ENCODE data around the gene PTH2.

GRCh38 chr19:49458567-49458903 lies 35.3 kb upstream of the PTH2 start:
- TF ChIP-seq CTCF (conservative IDR thresholded peaks at IDR 0.05) (no peak), EZH2 (IDR thresholded peaks at IDR 0.05; ENCODE audit: low read depth) (no peak)
